Cardiac muscle cell (in vitro differentiated cells and primary cell): ENCODE measurements around the gene DCAF10. TPM values are rescaled to one million over a fixed set of nuclear protein-coding genes. Genes with fewer than 3 reads are reported as not detected.

Experiments used
- DNase-seq, 2 donors: peaks; one replicate each; pipeline versions ENCODE4 v3.0.0 to v3.0.0-alpha.2; 2010 to 2017; ENCODE audit warnings: low read depth in 1 of 2, low spot score in 1 of 2
- H3K27ac ChIP-seq: fragments of 200-600 bp; sonication (generic); 2 replicates; pipeline ENCODE4 v1.5.1; 2016
- H3K27me3 ChIP-seq: fragments of 200-600 bp; sonication (generic); 2 replicates; pipeline ENCODE4 v1.6.0; 2016; ENCODE audit warnings: control low read depth
- H3K36me3 ChIP-seq: fragments of 200-600 bp; sonication (generic); 2 replicates; pipeline ENCODE4 v1.5.1; 2016; ENCODE audit warnings: control low read depth
- H3K4me1 ChIP-seq: fragments of 200-600 bp; sonication (generic); 2 replicates; pipeline ENCODE4 v1.8.1; 2017; ENCODE audit warnings: low read depth, mild to moderate bottlenecking, mixed run types
- H3K4me3 ChIP-seq: fragments of 200-600 bp; sonication (generic); 2 replicates; pipeline ENCODE4 v1.5.1; 2016; ENCODE audit warnings: mild to moderate bottlenecking
- H3K9me3 ChIP-seq: fragments of 200-600 bp; sonication (generic); 2 replicates; pipeline ENCODE4 v1.5.1; 2017; ENCODE audit warnings: low read depth, mild to moderate bottlenecking, control low read depth
- polyA plus RNA-seq: library from polyadenylated mRNA; unstranded; fragments of >200 nt; fragmentation: Nextera tagmentation; extraction: Ambion mirVana; gene quantifications from 2 replicates; pipeline ENCODE4 v1.2.1, GENCODE V29; 2016
- total RNA-seq: library from RNA; depleted of rRNA; stranded (reverse); fragments of >200 nt; gene quantifications from 2 replicates; pipeline ENCODE4 v1.2.3, GENCODE V29; 2016
- TF ChIP-seq, protein P1 (sequence below): IDR thresholded peaks from 2 replicates; pipeline ENCODE4 v1.5.1; 2012; ENCODE audit warnings: low read depth, mild to moderate bottlenecking, low read length

The DCAF10 gene
- total and polyA plus RNA-seq, 2 experiments from 2014 or later = 22.9 to 23.1 TPM

- TF ChIP-seq, protein P1, sequence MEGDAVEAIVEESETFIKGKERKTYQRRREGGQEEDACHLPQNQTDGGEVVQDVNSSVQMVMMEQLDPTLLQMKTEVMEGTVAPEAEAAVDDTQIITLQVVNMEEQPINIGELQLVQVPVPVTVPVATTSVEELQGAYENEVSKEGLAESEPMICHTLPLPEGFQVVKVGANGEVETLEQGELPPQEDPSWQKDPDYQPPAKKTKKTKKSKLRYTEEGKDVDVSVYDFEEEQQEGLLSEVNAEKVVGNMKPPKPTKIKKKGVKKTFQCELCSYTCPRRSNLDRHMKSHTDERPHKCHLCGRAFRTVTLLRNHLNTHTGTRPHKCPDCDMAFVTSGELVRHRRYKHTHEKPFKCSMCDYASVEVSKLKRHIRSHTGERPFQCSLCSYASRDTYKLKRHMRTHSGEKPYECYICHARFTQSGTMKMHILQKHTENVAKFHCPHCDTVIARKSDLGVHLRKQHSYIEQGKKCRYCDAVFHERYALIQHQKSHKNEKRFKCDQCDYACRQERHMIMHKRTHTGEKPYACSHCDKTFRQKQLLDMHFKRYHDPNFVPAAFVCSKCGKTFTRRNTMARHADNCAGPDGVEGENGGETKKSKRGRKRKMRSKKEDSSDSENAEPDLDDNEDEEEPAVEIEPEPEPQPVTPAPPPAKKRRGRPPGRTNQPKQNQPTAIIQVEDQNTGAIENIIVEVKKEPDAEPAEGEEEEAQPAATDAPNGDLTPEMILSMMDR = no peak
- H3K9me3 ChIP-seq = no peaks in the 10 kb centered on the region
- H3K36me3 ChIP-seq = peaks cover under 1% of the 10 kb centered on the region
- H3K4me3 ChIP-seq = no peak overlapping the region
- H3K4me1 ChIP-seq = peaks cover 8% of the 10 kb centered on the region
- no peak overlapping the region for H3K27ac ChIP-seq
- no peak for DNase-seq
- no peaks in the 10 kb centered on the region for H3K27me3 ChIP-seq
Measured at GRCh38 chr9:37836386-37836785, 35.8 kb downstream of the DCAF10 start.

DNA sequence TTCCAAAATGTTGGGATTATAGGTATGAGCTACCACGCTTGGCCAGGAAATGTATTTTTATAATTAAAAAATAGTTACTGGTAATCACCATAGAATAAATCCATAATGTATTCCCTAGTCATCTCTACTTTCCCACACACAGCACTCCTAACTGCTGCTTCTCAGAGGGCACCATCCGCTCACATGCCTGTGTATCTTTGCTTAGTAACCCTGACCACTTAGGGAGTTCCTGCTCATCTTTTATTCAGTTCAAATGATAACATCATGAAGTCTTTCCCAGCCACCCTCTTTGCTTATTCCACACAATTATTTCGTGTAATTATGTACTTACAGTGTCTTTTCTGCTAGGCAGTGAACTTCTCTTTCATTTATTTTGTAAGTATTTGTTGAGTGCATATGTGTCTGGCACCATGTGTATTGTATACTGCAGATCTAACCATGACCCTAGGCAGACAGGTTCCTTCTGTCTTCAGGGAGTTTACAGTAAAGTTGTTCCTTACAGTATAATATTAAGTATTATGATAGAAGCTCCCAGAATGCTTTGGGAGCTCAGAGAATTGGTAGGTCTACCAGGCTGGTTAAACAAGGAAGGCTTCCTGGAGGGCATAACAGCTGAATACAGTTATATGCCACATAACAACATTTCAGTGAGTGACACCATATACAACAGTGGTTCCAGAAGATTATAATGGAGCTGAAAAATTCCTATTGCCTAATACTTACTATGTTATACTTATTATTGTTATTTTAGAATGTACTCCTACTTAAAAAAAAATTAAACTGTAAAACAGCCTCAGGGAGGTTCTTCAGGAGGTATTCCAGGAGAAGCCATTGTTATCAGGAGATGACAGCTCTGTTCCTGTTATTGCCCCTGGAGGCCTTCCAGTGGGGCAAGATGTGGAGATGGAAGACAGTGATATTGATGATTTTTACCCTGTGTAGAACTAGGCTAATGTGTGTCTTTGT is 39.2 kb downstream of the DCAF10 start:
- TF ChIP-seq, protein P1 = no peak
- no peak overlapping the region for H3K27ac ChIP-seq
- H3K4me3 ChIP-seq = no peak overlapping the region
- H3K27me3 ChIP-seq = no peaks in the 10 kb centered on the region
- no peaks in the 10 kb centered on the region for H3K36me3 ChIP-seq
- H3K9me3 ChIP-seq = no peaks in the 10 kb centered on the region
- H3K4me1 ChIP-seq = peaks cover 8% of the 10 kb centered on the region
- peak in 1 of 2 donors; percentile 61 for DNase-seq

- no peak overlapping the region for H3K27ac ChIP-seq
- H3K36me3 ChIP-seq = no peaks in the 10 kb centered on the region
- TF ChIP-seq, protein P1 = no peak
- H3K9me3 ChIP-seq = no peaks in the 10 kb centered on the region
- H3K4me3 ChIP-seq = no peak overlapping the region
- no peaks in the 10 kb centered on the region for H3K27me3 ChIP-seq
- DNase-seq = peak in 1 of 2 donors; percentile 83
- H3K4me1 ChIP-seq = peaks cover 8% of the 10 kb centered on the region
Measured at GRCh38 chr9:37840560-37841194, 40.1 kb downstream of the DCAF10 start.

GRCh38 chr9:37852222-37852621 is 51.6 kb downstream of the DCAF10 start:
- Histone ChIP-seq H3K4me3 (no peak overlapping the region), H3K27ac (no peak overlapping the region), H3K4me1 (no peaks in the 10 kb centered on the region), H3K9me3 (no peaks in the 10 kb centered on the region), H3K36me3 (peaks cover 3% of the 10 kb centered on the region), H3K27me3 (no peaks in the 10 kb centered on the region)
- TF ChIP-seq, protein P1 = no peak
- DNase-seq = no peak

- H3K36me3 ChIP-seq = peaks cover 21% of the 10 kb centered on the region
- H3K4me1 ChIP-seq = no peaks in the 10 kb centered on the region
- H3K9me3 ChIP-seq = no peaks in the 10 kb centered on the region
- H3K27me3 ChIP-seq = no peaks in the 10 kb centered on the region
- DNase-seq = no peak
- H3K4me3 ChIP-seq = no peak overlapping the region
- no peak overlapping the region for H3K27ac ChIP-seq
- TF ChIP-seq, protein P1 = no peak
Measured at GRCh38 chr9:37856551-37856950, 56.0 kb downstream of the DCAF10 start.
